DND-41 (cell line): ENCODE results near the gene H6PD.

Experiments
- ATAC-seq: fragments of 200-7000 bp; cut with Tn5 transposase; 3 replicates; pipeline ENCODE4 v1.9.1; 2021; ENCODE audit warnings: low read depth; ENCODE audit not compliant: insufficient read depth
- DNase-seq: peaks from one replicate; pipeline ENCODE4 v3.0.0-alpha.2; 2020
- H2AFZ ChIP-seq: 2 replicates; pipeline ENCODE4 v1.6.0; 2012; ENCODE audit warnings: low read depth, low read length
- H3K27ac ChIP-seq: 2 replicates; pipeline ENCODE4 v1.5.1; 2012; ENCODE audit warnings: low read length, inconsistent platforms
- H3K27me3 ChIP-seq: fragments of 200-600 bp; sonication (generic); 2 replicates; pipeline ENCODE4 v1.6.0; 2012; ENCODE audit warnings: low read length, mild to moderate bottlenecking, inconsistent platforms; ENCODE audit not compliant: insufficient read depth, poor library complexity
- H3K36me3 ChIP-seq: 2 replicates; pipeline ENCODE4 v1.5.1; 2012; ENCODE audit warnings: low read length, inconsistent platforms; ENCODE audit not compliant: insufficient read depth
- H3K4me1 ChIP-seq: 2 replicates; pipeline ENCODE4 v1.5.1; 2012; ENCODE audit warnings: mild to moderate bottlenecking, low read length; ENCODE audit not compliant: insufficient read depth
- H3K4me2 ChIP-seq: 2 replicates; pipeline ENCODE4 v1.6.0; 2012; ENCODE audit warnings: mild to moderate bottlenecking, moderate library complexity, low read length, inconsistent platforms; ENCODE audit not compliant: insufficient read depth
- H3K4me3 ChIP-seq, 2 experiments: fragments of 200-600 bp in 1 of 2; shearing (Covaris generic) in 1 of 2; 2 replicates each; pipeline ENCODE4 v1.5.1; 2012 to 2016; ENCODE audit warnings: inconsistent platforms in 2 of 2, low read length in 2 of 2, mild to moderate bottlenecking in 2 of 2, low read depth in 1 of 2, moderate library complexity in 1 of 2
- H3K79me2 ChIP-seq: 2 replicates; pipeline ENCODE4 v1.6.0; 2012; ENCODE audit warnings: low read length, inconsistent platforms; ENCODE audit not compliant: insufficient read depth
- H3K9ac ChIP-seq: 2 replicates; pipeline ENCODE4 v1.6.0; 2012; ENCODE audit warnings: low read depth, mild to moderate bottlenecking, inconsistent platforms, low read length, moderate library complexity
- H3K9me3 ChIP-seq: 2 replicates; pipeline ENCODE4 v1.5.1; 2012; ENCODE audit warnings: low read length, moderate library complexity, mild to moderate bottlenecking, inconsistent platforms; ENCODE audit not compliant: insufficient read depth, severe bottlenecking
- H4K20me1 ChIP-seq: 2 replicates; pipeline ENCODE4 v1.6.0; 2012; ENCODE audit warnings: low read length; ENCODE audit not compliant: insufficient read depth
- CTCF ChIP-seq: IDR thresholded peaks from 2 replicates; pipeline ENCODE4 v1.5.1; 2012; ENCODE audit warnings: borderline replicate concordance, low read length, moderate library complexity, mild to moderate bottlenecking; ENCODE audit not compliant: poor library complexity, severe bottlenecking; ENCODE audit errors: extremely low read depth
- EZH2 ChIP-seq: IDR thresholded peaks from 3 replicates; pipeline ENCODE4 v1.6.1; 2012; ENCODE audit warnings: borderline replicate concordance, low read depth, mild to moderate bottlenecking, moderate library complexity, low read length, inconsistent platforms; ENCODE audit not compliant: severe bottlenecking

Gene H6PD

GRCh38 chr1:9201401-9202239 is 33.0 kb upstream of the H6PD start:
- Histone ChIP-seq H4K20me1 (peaks cover 19% of the 10 kb centered on the region), H3K4me1 (peaks cover 41% of the 10 kb centered on the region), H3K9ac (peak overlapping the region; percentile 27; the same call in 1 of the 2 replicates), H3K27ac (no peak overlapping the region), H3K4me3 (peak overlapping the region in 1 of 2 experiments; percentile 51; a peak in 2 of 4 replicates), H3K27me3 (peaks cover 61% of the 10 kb centered on the region), H3K9me3 (no peaks in the 10 kb centered on the region), H2AFZ (peak overlapping the region; percentile 53), H3K36me3 (no peaks in the 10 kb centered on the region), H3K4me2 (peak overlapping the region; percentile 74), H3K79me2 (no peaks in the 10 kb centered on the region)
- peak; percentile 80 for ATAC-seq
- TF ChIP-seq CTCF (no peak), EZH2 (no peak)
- peak; percentile 73 for DNase-seq

DNA sequence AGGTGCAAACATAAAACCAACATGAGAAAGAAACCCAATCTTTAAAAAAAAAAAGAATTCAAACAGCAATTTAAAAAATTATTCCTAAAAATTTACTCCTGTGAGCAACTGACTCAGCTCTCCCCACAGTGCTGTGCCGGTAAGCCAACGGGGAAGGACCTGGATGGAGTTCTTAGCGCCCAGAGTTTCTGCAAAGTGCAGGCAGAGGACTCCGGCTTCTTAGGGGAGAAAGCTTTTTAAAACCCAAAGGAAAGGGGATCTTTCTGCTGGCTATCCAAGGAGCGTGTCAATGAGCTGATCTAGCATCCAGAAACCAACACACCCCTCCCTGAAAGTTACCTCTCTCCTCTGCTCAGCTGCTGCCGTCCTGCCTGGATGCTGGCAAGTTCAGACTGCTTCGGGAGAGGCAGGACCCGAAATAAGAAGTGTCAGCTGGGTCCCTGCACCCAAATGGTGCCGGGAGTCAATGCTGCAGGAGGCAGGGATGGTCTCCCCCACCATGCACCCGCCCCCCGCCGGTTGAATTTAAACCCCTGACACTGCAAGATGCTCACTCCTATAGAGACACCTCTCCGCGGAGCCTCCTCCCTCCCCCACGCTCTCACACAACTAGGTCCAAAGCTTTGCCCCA is 32.2 kb upstream of the H6PD start:
- no peaks in the 10 kb centered on the region for H3K36me3 ChIP-seq
- no peaks in the 10 kb centered on the region for H3K79me2 ChIP-seq
- peak overlapping the region; percentile 27; the same call in 1 of the 2 replicates for H3K9ac ChIP-seq
- ATAC-seq (no peak), DNase-seq (no peak)
- no peak overlapping the region for H3K27ac ChIP-seq
- H3K9me3 ChIP-seq, result no peaks in the 10 kb centered on the region
- peak overlapping the region in 1 of 2 experiments; percentile 51; a peak in 2 of 4 replicates for H3K4me3 ChIP-seq
- H3K4me1 ChIP-seq, result peaks cover 41% of the 10 kb centered on the region
- peaks cover 19% of the 10 kb centered on the region for H4K20me1 ChIP-seq
- peaks cover 62% of the 10 kb centered on the region for H3K27me3 ChIP-seq
- H3K4me2 ChIP-seq, result peak overlapping the region; percentile 74
- TF ChIP-seq CTCF, result no peak
- TF ChIP-seq EZH2, result peak; percentile 96
- no peak overlapping the region for H2AFZ ChIP-seq

DNA sequence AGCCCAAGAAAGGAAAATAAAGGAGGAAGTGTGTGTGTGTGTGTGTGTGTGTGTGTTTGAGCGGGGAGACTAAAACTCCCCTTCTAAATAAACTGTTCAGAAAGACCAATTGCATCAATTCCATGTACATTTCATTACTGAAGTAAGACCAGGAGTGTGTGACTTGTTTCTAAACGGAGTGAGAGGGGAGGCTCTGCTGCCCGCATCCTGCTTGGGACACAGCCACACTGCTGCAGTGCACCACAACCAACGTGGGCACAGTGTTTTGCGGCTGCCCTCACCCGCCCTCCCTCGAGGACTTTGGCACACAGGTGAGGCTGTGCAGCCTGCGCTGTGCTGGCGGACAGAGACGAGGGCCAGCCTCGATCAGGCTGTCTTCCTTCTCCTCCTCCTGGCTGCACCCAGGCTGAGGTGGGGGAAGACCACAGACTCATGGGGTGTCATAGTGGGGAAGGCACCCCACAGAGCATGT is 31.0 kb upstream of the H6PD start:
- Histone ChIP-seq H3K27me3 (peaks cover 68% of the 10 kb centered on the region), H3K79me2 (no peaks in the 10 kb centered on the region), H3K9ac (no peak overlapping the region), H3K4me1 (peaks cover 41% of the 10 kb centered on the region), H3K9me3 (no peaks in the 10 kb centered on the region), H4K20me1 (peaks cover 19% of the 10 kb centered on the region), H3K4me2 (peak overlapping the region; percentile 46), H3K4me3 (no peak overlapping the region), H3K36me3 (no peaks in the 10 kb centered on the region), H2AFZ (no peak overlapping the region), H3K27ac (no peak overlapping the region)
- DNase-seq (peak; percentile 79), ATAC-seq (peak; percentile 86)
- TF ChIP-seq CTCF, result no peak
- no peak for TF ChIP-seq EZH2
